Lower lobe of right lung (tissue), 2 donors: ENCODE results near the gene VAV2. TPM values are rescaled to one million over a fixed set of nuclear protein-coding genes. Genes with fewer than 3 reads are reported as not detected.

Experiments used
- ATAC-seq, 2 donors: fragments of 200-7000 bp; cut with Tn5 transposase; one replicate each; pipeline ENCODE4 v1.9.1; 2020 to 2022; ENCODE audit warnings: mild to moderate bottlenecking in 2 of 2, moderate library complexity in 2 of 2
- DNase-seq: peaks from one replicate; pipeline ENCODE4 v3.0.0-alpha.2; 2020
- H3K27ac ChIP-seq: fragments of 200-600 bp; one replicate; pipeline ENCODE4 v1.8.0; 2022
- H3K27me3 ChIP-seq: fragments of 200-600 bp; one replicate; pipeline ENCODE4 v1.8.0; 2022; ENCODE audit warnings: low read depth
- H3K36me3 ChIP-seq: fragments of 200-600 bp; one replicate; pipeline ENCODE4 v1.8.0; 2022; ENCODE audit warnings: mild to moderate bottlenecking
- H3K4me1 ChIP-seq: fragments of 200-600 bp; one replicate; pipeline ENCODE4 v1.8.0; 2022
- H3K4me3 ChIP-seq: fragments of 200-600 bp; one replicate; pipeline ENCODE4 v1.8.0; 2022; ENCODE audit warnings: mild to moderate bottlenecking
- H3K9me3 ChIP-seq: fragments of 200-600 bp; one replicate; pipeline ENCODE4 v1.8.0; 2022
- CTCF ChIP-seq: fragments of 200-600 bp; IDR thresholded peaks from one replicate; pipeline ENCODE4 v1.8.0; 2022; ENCODE audit warnings: antibody characterized with exemption, mild to moderate bottlenecking
- intact Hi-C: fragments of 100-400 bp; cut with DNase I; formaldehyde crosslinking; loops from one replicate; pipeline ENCODE4 v1.11.0; 2022
- total RNA-seq: library from RNA; stranded (reverse); fragmentation: NEBNext Ultra II Directional; extraction: Animal tissue kit (Norgen Biotek cat#: 25700); gene quantifications from one replicate; pipeline ENCODE4 v1.2.1, GENCODE V29; 2021
- donor health status: DM: no; HTN: yes; CAD: no; lungs with severe emphysema.

Gene VAV2
- total RNA-seq, 1 donor from 2014 or later: 26.9 TPM

- H3K4me3 ChIP-seq: no peak overlapping the region
- peaks cover 47% of the 10 kb centered on the region for H3K4me1 ChIP-seq
- H3K9me3 ChIP-seq: no peaks in the 10 kb centered on the region
- H3K27ac ChIP-seq: no peak overlapping the region
- ATAC-seq: peak in 1 of 2 donors; percentile 5
- no peaks in the 10 kb centered on the region for H3K27me3 ChIP-seq
- intact Hi-C loops: no loop called here
- DNase-seq: no peak
- no peak for TF ChIP-seq CTCF
- peaks cover 33% of the 10 kb centered on the region for H3K36me3 ChIP-seq
Measured at GRCh38 chr9:133786371-133786753, 205.8 kb downstream of the VAV2 start.

GRCh38 chr9:133785753-133786370 is 206.3 kb downstream of the VAV2 start:
- intact Hi-C loops: no loop called here
- no peak for TF ChIP-seq CTCF
- ATAC-seq (no peak), DNase-seq (no peak)
- no peaks in the 10 kb centered on the region for H3K27me3 ChIP-seq
- H3K4me3 ChIP-seq: no peak overlapping the region
- peaks cover 47% of the 10 kb centered on the region for H3K4me1 ChIP-seq
- no peaks in the 10 kb centered on the region for H3K9me3 ChIP-seq
- no peak overlapping the region for H3K27ac ChIP-seq
- peaks cover 28% of the 10 kb centered on the region for H3K36me3 ChIP-seq

GRCh38 chr9:133784731-133785561 is 207.2 kb downstream of the VAV2 start:
- DNase-seq (no peak), ATAC-seq (no peak)
- TF ChIP-seq CTCF: no peak
- H3K9me3 ChIP-seq: no peaks in the 10 kb centered on the region
- no peak overlapping the region for H3K27ac ChIP-seq
- peaks cover 39% of the 10 kb centered on the region for H3K4me1 ChIP-seq
- H3K4me3 ChIP-seq: no peak overlapping the region
- H3K36me3 ChIP-seq: peaks cover 28% of the 10 kb centered on the region
- intact Hi-C loops: no loop called here
- no peaks in the 10 kb centered on the region for H3K27me3 ChIP-seq

GRCh38 chr9:133783331-133783731 is 208.8 kb downstream of the VAV2 start:
- no peak for DNase-seq
- H3K36me3 ChIP-seq: peaks cover 35% of the 10 kb centered on the region

More at GRCh38 chr9:133783331-133783731, 208.8 kb downstream of the VAV2 start:
- Histone ChIP-seq H3K9me3 (no peaks in the 10 kb centered on the region), H3K4me1 (peaks cover 23% of the 10 kb centered on the region), H3K27ac (no peak overlapping the region), H3K4me3 (no peak overlapping the region), H3K27me3 (no peaks in the 10 kb centered on the region)
- intact Hi-C loops: no loop called here
- no peak for ATAC-seq
- no peak for TF ChIP-seq CTCF
